Activated CD4-positive, alpha-beta T cell treated with anti-CD3 and anti-CD28 coated beads, Interleukin-2, Interleukin-4, amounts not matched to agents 100 ng/mL and 50 ng/mL, durations not matched to agents 16 hours and 8 hours (primary cell): ENCODE measurements around the gene CELSR3.
A peak's percentile ranks its signal among the peaks of the same experiment; 100 is the strongest.

Source experiments
- DNase-seq: peaks from one replicate; pipeline ENCODE4 v3.0.0-alpha.2; 2020; ENCODE audit warnings: low spot score

The CELSR3 gene

GRCh38 chr3:48633743-48634142, 28.9 kb downstream of the CELSR3 start:
- no peak for DNase-seq

- DNase-seq, result no peak
Measured at GRCh38 chr3:48633256-48633655, 29.4 kb downstream of the CELSR3 start.

GRCh38 chr3:48631516-48632448, 30.9 kb downstream of the CELSR3 start:
- no peak for DNase-seq

- DNase-seq, result no peak
Measured at GRCh38 chr3:48630833-48631232, 31.9 kb downstream of the CELSR3 start.

GRCh38 chr3:48630407-48630806, 32.3 kb downstream of the CELSR3 start:
- no peak for DNase-seq

GRCh38 chr3:48629894-48630293, 32.8 kb downstream of the CELSR3 start:
- no peak for DNase-seq

- DNase-seq, result no peak
Measured at GRCh38 chr3:48628277-48629017, 34.2 kb downstream of the CELSR3 start.

GRCh38 chr3:48625600-48625999, 37.1 kb downstream of the CELSR3 start:
- DNase-seq, result no peak

- DNase-seq, result no peak
Measured at GRCh38 chr3:48624767-48625166, 37.9 kb downstream of the CELSR3 start.

- no peak for DNase-seq
Measured at GRCh38 chr3:48623851-48624547, 38.7 kb downstream of the CELSR3 start.

GRCh38 chr3:48621461-48621869, 41.2 kb downstream of the CELSR3 start, which contains the start of gene TMEM89:
Gene TMEM89, minus strand, starts transcription at chr3:48621769. Its CDS starts 13 bp downstream, at chr3:48621756.
- DNase-seq, result no peak

- no peak for DNase-seq
Measured at GRCh38 chr3:48619541-48620524, 42.9 kb downstream of the CELSR3 start.

- DNase-seq, result no peak
Measured at GRCh38 chr3:48617559-48617958, 45.1 kb downstream of the CELSR3 start.

GRCh38 chr3:48614044-48614443, 48.6 kb downstream of the CELSR3 start:
- peak; percentile 84 for DNase-seq

- no peak for DNase-seq
Measured at GRCh38 chr3:48612309-48612708, 50.4 kb downstream of the CELSR3 start.

- DNase-seq, result peak; percentile 95
Measured at GRCh38 chr3:48609088-48610005, 53.3 kb downstream of the CELSR3 start, which contains the start of gene UQCRC1. Gene UQCRC1, minus strand, starts transcription at chr3:48609646. Its CDS starts 26 bp downstream, at chr3:48609620.

GRCh38 chr3:48607519-48607918, 55.2 kb downstream of the CELSR3 start:
- DNase-seq, result no peak

- no peak for DNase-seq
Measured at GRCh38 chr3:48601622-48601994, 61.1 kb downstream of the CELSR3 start.

GRCh38 chr3:48600711-48601621, 61.7 kb downstream of the CELSR3 start:
- DNase-seq, result no peak
